Left colon (tissue), 2 donors: ENCODE results near the gene PAQR7. TPM values are rescaled to one million over a fixed set of nuclear protein-coding genes. Genes with fewer than 3 reads are reported as not detected.
A peak's percentile ranks its signal among the peaks of the same experiment; 100 is the strongest.

Experiments
- ATAC-seq: fragments of 200-7000 bp; cut with Tn5 transposase; one replicate; pipeline ENCODE4 v1.9.1; 2020; ENCODE audit warnings: mild to moderate bottlenecking, moderate library complexity
- DNase-seq, 2 donors: peaks; one replicate each; pipeline ENCODE4 v3.0.0-alpha.2; 2020
- intact Hi-C, 2 donors: fragments of 100-400 bp; cut with DNase I in 1 of 2; cut with micrococcal nuclease in 1 of 2; formaldehyde crosslinking; loops; one replicate each; pipeline versions ENCODE4 v1.11.2 to v1.14.0; 2022; cut with DNase I, micrococcal nuclease
- total RNA-seq, 2 donors: library from RNA; stranded (reverse); fragmentation: NEBNext Ultra II Directional; extraction: Animal tissue kit (Norgen Biotek cat#: 25700); gene quantifications; one replicate each; pipeline ENCODE4 v1.2.1, GENCODE V29; 2021
- donor health status: DM: no; HTN: no; CAD: no.
- donor health status: DM: yes; HTN: yes; CAD: no.

Gene PAQR7
- total RNA-seq, 2 donors from 2014 or later, result 2.3 to 3.3 TPM

- intact Hi-C loops, result no loop called here
- ATAC-seq (peak; percentile 92), DNase-seq (peak; percentile 94 to 97)
Observed at GRCh38 chr1:25904943-25905679, 29.6 kb upstream of the PAQR7 start.

DNA sequence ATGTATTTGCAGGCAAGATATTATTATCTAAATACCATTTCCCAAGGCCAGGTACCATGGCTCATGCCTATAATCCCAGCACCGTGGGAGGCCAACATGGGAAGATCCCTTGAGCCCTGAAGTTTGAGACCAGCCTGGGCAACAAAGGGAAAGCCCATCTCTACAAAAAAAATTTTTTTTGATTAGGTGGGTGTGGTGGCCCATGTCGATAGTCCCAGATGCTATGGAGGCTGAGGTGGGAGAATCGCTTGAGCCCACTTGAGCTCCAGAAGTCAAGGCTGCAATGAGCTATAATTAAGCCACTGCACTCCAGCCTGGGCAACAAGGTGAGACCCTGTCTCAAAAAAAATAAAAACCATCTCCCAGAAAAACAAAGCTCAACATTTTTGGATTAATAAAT, 28.5 kb upstream of the PAQR7 start:
- intact Hi-C loops, result no loop called here
- ATAC-seq, result no peak
- no peak for DNase-seq

DNA sequence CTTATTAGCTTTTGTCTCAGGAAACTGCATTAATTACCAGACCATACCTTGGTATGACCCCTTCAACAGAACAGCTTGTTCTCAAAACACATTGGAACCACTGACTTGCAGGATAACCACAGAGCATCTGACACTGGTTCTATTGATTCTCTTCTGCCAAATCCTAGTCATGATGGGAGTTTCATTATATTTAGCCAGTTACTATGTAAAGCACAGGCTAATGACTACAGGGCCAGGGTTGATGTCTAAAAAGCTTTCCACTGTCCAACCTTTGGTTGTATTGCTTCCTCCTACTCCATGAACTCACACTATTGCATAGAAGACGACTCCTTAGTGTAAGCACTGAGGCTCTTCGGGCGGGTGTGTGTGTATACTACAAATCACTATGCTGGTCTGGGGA, 27.0 kb upstream of the PAQR7 start:
- intact Hi-C loops, result no loop called here
- no peak for ATAC-seq
- no peak for DNase-seq

DNA sequence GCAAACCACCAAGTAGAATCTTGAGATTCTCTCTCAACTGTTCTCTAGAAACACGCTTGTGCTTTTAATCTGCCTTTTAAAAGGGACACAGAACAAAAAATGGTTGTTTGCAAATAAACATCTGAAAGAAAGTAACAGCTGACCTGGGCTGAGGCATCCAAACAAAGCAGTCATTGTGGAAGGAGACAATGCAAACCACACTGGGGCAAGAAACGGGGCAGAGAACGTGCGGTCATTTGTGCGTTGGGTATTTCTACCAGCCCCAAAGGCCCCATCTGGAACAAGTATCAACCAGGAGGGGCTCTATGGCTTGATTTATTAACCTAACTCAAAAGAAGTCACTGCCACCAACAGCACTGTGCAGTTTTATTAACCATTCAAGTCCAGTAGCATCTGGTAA, 24.7 kb upstream of the PAQR7 start:
- no peak for ATAC-seq
- intact Hi-C loops, result no loop called here
- no peak for DNase-seq

- no peak for ATAC-seq
- no peak for DNase-seq
- intact Hi-C loops, result loop anchor here (5.0 kb wide), 1 partner anchor 98 kb away; the partner anchor contains the start of gene PAFAH2 (in 2 of the 2)
Observed at GRCh38 chr1:25899792-25900191, 24.3 kb upstream of the PAQR7 start.

DNA sequence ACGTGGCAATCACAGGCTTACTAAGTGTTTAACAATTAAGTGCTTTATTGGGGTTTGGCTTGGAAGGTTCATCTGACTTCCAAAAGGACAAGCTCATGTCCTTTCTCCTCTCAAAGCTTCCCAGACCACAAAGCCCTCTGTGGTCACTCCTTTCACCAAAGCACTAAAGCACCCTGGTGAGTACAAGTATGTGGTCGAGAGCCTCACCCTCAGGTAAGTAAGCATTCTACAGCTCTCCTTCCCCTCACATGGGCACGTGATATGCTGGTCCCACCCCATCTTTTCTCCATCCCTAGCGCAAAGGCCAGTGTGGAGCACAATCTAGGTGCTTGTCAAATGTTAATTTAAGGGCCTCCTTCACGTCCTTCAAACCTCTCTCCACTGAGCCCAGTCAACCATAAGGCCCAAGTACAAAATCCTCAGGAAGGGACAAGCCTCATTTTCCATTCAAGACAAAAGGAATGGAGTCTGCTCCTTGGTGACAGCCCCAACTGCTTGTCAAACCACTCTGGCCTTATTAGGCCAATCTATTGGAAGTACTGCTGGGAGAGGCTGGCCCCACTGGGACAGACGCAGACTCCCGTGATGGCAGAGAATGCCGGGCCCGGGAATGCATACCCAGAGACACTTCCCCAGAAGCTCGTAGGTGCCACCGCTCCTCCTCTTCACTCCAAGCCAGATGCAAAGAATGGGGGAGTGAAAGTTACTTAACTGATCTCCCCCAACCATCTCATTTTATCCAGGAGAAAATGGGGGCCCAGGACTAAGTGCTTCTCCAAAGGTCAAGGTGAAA, 22.9 kb upstream of the PAQR7 start:
- DNase-seq (no peak), ATAC-seq (no peak)
- intact Hi-C loops, result loop anchor here (5.0 kb wide), 1 partner anchor 99 kb away; the partner anchor contains the start of gene PAFAH2 (in 2 of the 2)

DNA sequence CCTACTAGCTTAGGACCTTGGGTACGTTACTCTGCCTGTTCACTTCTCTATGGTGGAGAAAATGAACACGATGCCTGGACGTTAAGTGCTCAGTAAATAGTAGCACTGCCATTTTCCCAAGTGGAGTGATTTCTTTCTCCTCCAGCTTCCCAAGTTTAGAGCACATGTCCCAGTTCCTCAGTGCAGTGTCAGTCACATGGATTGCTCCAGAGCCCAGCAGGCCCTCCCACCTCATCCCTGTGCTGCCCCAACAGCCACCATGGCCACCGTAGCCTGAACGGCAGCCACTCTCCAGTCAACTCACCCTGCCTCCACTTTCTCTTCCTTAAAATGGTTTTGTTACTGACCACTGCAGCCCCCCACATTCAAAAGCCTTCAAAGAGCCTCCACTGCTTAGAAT, 22.2 kb upstream of the PAQR7 start:
- intact Hi-C loops, result loop anchor here (5.0 kb wide), 1 partner anchor 100 kb away; the partner anchor contains the start of gene PAFAH2 (in 2 of the 2)
- DNase-seq, result no peak
- no peak for ATAC-seq

DNA sequence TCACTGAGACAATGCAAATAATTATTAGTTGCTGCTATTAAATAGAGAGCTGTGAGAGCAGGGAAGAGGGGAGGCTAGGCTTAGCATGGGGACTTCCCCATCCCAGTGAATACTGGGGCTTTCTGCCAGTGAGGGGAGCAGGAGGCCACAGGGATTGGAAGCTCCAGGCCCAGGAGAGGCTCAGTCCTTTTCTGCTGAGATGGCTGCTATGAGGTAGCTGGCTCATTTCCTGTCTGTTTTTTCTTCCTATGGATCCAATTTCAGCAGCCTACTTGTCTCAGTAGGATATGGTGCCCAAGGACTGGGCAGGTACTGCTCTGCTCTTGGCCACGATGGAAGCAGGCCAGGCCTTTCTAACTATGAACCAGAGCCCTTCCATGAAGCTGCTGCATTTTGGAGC, 20.8 kb upstream of the PAQR7 start:
- ATAC-seq (no peak), DNase-seq (no peak)
- intact Hi-C loops, result loop anchor here (5.0 kb wide), 1 partner anchor 101 kb away; the partner anchor contains the start of gene PAFAH2 (in 2 of the 2)

DNA sequence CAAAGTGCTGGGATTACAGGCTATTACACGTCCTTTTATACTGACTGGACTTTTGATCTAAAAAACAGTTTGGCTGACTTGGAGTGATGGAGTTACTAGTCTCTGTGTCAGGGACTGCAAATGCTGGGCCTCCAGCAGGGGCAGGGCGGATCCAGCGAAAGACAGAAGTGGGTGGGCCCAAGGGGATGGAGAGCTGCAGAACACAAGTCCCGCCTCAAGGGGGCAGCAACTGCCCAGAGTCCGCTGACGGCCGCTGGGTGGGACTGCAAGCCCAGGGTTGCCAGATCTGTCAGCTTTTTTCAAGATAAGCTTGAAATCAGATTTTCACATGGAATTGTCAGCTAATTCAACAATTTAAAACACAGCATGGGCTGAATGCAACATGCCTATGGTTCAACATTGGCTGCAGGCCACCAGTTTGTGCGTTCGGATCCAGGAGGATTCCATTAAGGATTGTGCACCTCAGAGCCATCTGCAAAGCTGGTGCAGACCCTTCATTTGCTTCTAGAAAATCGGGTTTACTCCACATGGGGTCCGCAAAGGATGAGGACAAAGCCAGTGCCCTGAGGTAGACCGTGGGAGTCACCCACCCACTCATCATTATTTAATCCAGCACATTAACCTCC, 20.0 kb upstream of the PAQR7 start:
- intact Hi-C loops, result loop anchor here (5.0 kb wide), 1 partner anchor 102 kb away; the partner anchor contains the start of gene PAFAH2 (in 2 of the 2)
- ATAC-seq, result peak; percentile 90
- peak; percentile 84 to 89 for DNase-seq

- ATAC-seq (no peak), DNase-seq (no peak)
- intact Hi-C loops, result no loop called here
Observed at GRCh38 chr1:25893116-25893515, 17.6 kb upstream of the PAQR7 start.

DNA sequence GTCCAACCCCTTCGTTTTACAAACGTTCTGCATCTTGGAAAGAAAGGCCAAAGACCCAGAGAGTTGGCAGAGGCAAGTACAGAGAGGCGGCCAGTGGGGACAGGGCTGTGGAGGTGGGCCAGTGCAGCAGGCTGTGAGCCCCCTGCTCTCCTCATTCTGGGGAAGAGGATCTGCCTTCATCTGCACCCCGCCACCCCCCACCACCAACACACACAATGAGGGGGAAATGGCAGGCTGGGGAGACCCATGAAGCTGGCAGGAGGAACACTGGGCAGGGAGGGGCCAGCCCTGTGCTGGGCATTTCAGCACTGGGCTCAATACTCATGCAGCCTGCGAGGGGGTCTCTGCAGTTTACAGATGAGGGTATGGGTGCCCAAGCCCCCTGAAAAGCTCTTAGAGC, 16.1 kb upstream of the PAQR7 start:
- no peak for ATAC-seq
- no peak for DNase-seq
- intact Hi-C loops, result no loop called here

DNA sequence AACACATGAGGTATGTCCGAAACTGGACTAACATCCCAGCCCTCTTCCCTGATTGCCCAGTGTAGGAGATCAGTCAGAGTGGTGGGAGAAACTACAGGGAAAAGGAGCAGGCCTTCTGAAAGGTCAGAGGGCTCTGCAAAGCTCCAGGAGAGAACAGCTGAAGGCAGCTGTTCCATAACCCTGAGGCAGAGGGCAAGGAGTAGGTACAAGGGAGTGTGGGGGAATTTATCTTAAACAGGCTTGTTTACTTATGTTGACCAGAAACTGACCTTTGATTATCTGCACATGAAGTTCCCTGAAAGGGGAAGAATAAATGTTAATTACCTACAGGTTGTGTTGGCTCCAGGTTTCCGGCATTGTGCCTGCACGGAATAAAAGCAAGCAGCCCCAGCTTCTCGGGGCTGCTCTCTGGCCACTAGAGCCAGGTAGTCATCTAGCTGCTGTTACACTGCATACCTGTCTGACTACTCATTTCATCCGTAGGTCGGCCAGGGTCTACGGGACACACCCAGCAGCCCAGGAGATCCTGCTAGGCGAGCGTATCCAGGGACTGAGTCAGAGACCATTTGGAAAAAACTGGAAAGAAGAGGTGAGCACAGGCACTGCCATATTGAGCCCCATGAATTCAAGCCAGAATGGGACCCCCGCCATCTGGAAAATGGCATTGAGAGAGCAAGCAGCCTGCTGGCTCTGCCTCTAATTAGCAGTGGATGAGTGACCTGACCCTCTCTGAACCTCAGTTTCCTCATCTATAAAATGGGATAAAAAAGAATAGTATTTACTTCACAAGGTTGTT, 14.9 kb upstream of the PAQR7 start:
- intact Hi-C loops, result no loop called here
- peak; percentile 48 to 77 for DNase-seq
- ATAC-seq, result peak; percentile 84

- intact Hi-C loops, result no loop called here
- DNase-seq (no peak), ATAC-seq (no peak)
Observed at GRCh38 chr1:25889470-25889869, 14.0 kb upstream of the PAQR7 start.

DNA sequence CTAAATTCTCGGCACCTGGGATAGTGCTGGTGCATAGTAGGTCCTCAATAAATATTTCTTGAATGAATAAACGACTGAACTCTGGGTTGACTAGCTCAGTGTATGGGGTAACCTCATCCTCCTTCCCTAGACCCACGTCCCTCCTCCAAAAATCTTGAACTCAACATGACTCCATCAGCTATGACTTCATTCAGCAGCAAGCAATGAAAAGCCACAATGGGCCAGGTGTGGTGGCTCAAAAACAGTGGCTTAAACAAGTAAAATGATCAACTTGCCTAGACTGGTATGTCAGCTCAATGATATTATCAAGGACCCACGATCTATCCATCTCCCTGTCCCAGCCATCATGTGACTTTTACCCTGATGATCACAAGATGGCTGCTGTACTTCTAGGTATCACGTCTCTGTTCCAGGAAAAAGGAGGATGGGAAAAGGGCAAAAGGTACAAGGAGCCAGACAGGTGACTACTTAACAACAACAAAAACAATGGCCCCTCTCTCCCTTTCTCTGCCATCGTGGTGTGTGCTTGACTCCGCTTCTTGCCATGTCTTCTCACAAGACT, 13.0 kb upstream of the PAQR7 start:
- intact Hi-C loops, result no loop called here
- no peak for DNase-seq
- no peak for ATAC-seq

DNA sequence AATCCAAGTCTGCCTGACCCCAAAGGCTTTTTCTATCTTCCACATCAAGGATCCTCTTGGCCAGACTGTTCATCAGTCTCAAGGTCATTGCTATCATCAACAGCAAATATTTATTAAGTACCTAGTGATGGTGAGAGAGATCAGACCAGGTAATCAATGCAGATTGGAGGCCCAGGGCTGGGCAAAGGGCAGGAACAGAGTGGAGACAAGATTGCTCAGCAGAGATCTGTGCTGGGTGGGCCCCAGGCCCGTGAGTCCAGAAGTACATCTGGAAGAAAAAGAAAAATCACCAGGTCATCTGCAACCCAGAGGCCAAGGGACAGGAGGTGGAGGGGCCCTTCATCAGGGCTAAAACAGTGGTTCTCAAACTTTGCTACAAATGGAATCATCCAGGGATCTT, 10.1 kb upstream of the PAQR7 start:
- intact Hi-C loops, result no loop called here
- ATAC-seq, result no peak
- no peak for DNase-seq

GRCh38 chr1:25881266-25881665, 5.8 kb upstream of the PAQR7 start:
- ATAC-seq, result no peak
- DNase-seq, result no peak
- intact Hi-C loops, result no loop called here

DNA sequence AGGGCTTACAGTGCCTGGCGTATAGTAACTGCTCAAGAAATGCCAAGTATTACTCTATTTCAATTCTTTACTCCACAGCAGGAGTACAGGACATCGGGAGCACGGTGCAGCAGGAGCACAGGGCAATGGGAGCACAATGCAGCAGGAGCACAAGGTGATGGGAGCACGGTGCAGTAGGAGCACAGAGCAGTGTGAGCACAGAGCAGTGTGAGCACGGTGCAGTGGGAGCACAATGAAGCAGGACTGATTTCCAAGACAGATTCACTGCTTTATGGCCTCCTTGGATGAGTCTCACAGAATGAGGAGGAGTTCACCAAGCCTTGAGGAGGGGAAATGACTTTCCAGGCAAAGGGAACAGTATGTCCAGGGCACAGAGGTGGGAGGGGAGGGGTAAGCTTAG, 5.0 kb upstream of the PAQR7 start:
- ATAC-seq (no peak), DNase-seq (no peak)
- intact Hi-C loops, result no loop called here

GRCh38 chr1:25879675-25880074, 4.2 kb upstream of the PAQR7 start:
- DNase-seq, result no peak
- intact Hi-C loops, result no loop called here
- ATAC-seq, result no peak

GRCh38 chr1:25878690-25879089, 3.2 kb upstream of the PAQR7 start:
- ATAC-seq, result no peak
- DNase-seq, result no peak
- intact Hi-C loops, result no loop called here
